Mammary epithelial cell (primary cell): ENCODE results near the gene SLC1A7.

Experiments used
- EZH2 ChIP-seq: IDR thresholded peaks from 2 replicates; pipeline ENCODE4 v1.6.1; 2012; ENCODE audit warnings: low read length, inconsistent platforms, borderline replicate concordance
- TF ChIP-seq, protein P1 (sequence below), 2 donors: IDR thresholded peaks in 1 of 2; conservative IDR thresholded peaks in 1 of 2; 2 replicates each; pipeline ENCODE4 v1.5.1; 2011 to 2012; ENCODE audit warnings: inconsistent platforms in 2 of 2, low read length in 2 of 2, mild to moderate bottlenecking in 2 of 2, control low read depth in 1 of 2, low read depth in 1 of 2; ENCODE audit not compliant: insufficient read depth in 1 of 2; ENCODE audit errors: extremely low read depth in 1 of 2

GRCh38 chr1:53131590-53131938 is 10.9 kb downstream of the SLC1A7 start:
- TF ChIP-seq EZH2 = no peak
- TF ChIP-seq, protein P1, sequence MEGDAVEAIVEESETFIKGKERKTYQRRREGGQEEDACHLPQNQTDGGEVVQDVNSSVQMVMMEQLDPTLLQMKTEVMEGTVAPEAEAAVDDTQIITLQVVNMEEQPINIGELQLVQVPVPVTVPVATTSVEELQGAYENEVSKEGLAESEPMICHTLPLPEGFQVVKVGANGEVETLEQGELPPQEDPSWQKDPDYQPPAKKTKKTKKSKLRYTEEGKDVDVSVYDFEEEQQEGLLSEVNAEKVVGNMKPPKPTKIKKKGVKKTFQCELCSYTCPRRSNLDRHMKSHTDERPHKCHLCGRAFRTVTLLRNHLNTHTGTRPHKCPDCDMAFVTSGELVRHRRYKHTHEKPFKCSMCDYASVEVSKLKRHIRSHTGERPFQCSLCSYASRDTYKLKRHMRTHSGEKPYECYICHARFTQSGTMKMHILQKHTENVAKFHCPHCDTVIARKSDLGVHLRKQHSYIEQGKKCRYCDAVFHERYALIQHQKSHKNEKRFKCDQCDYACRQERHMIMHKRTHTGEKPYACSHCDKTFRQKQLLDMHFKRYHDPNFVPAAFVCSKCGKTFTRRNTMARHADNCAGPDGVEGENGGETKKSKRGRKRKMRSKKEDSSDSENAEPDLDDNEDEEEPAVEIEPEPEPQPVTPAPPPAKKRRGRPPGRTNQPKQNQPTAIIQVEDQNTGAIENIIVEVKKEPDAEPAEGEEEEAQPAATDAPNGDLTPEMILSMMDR (conservative IDR thresholded peaks at IDR 0.05 in 1 of 2, IDR thresholded peaks at IDR 0.05 in 1 of 2; ENCODE audit: extremely low read depth in 1 of 2, insufficient read depth in 1 of 2, low read depth in 1 of 2, low read length in 2 of 2) = no peak
